ENCODE data around the gene GGACT. TPM values are rescaled to one million over a fixed set of nuclear protein-coding genes. Genes with fewer than 3 reads are reported as not detected.
A peak's percentile ranks its signal among the peaks of the same experiment; 100 is the strongest.
"Not testable (repeated sequence)": the region's sequence is repeated elsewhere in the genome, so short reads cannot be mapped to it uniquely, and the experiment has no call there.

The GGACT gene
- total and polyA plus RNA-seq, 4 experiments from 2014 or later, result 4.4 to 9.6 (median 7.2) TPM

GRCh38 chr13:100630555-100630954 is 42.0 kb upstream of the GGACT start:
- no peak overlapping the region for H3K27ac ChIP-seq (ENCODE audit: low read depth, low read length)
- no peaks in the 10 kb centered on the region for H3K27me3 ChIP-seq (ENCODE audit: insufficient read depth, low read length)
- no peaks in the 10 kb centered on the region for H3K4me1 ChIP-seq (ENCODE audit: insufficient read depth, low read length)
- H3K9me3 ChIP-seq (ENCODE audit: control insufficient read depth in 1 of 2, low read length in 2 of 2), result no peaks in the 10 kb centered on the region
- Mint-ChIP-seq H3K27me3 (no peaks in the 10 kb centered on the region), H3K9me3 (no peaks in the 10 kb centered on the region), H3K36me3 (peaks cover 75 to 76% of the 10 kb centered on the region in 2 donors), H3K4me1 (peaks cover 0 to 2% (median 0%) of the 10 kb centered on the region in 4 donors), H3K27ac (no peak overlapping the region), H3K4me3 (no peak overlapping the region)
- H3K4me3 ChIP-seq (ENCODE audit: low read length in 2 of 2), result no peak overlapping the region
- ChIA-PET CTCF (ENCODE audit: partially characterized antibody) (interaction anchor here (1.0 to 1.6 kb wide), 3 partner anchors 40 to 58 kb away, joined by 3 to 11 read pairs (median 3); no protein-coding TSS in a partner anchor), POLR2A (ENCODE audit: partially characterized antibody) (no interaction called here)
- no peak for DNase-seq
- peaks cover 12% of the 10 kb centered on the region for H3K36me3 ChIP-seq (ENCODE audit: insufficient read depth, low read length)
- intact Hi-C loops (cut with micrococcal nuclease), result no loop called here

- H3K9me3 ChIP-seq (ENCODE audit: control insufficient read depth in 1 of 2, low read length in 2 of 2), result no peaks in the 10 kb centered on the region
- peaks cover 65 to 81% of the 10 kb centered on the region in 2 donors for H3K36me3 Mint-ChIP-seq
- H3K4me1 Mint-ChIP-seq, result no peaks in the 10 kb centered on the region
- no peaks in the 10 kb centered on the region for H3K9me3 Mint-ChIP-seq
- intact Hi-C loops (cut with micrococcal nuclease), result no loop called here
- CTCF ChIA-PET (ENCODE audit: partially characterized antibody), result interaction anchor here (1.0 kb wide), 1 partner anchor 17 kb away, joined by 3 read pairs; no protein-coding TSS in a partner anchor
- H3K36me3 ChIP-seq (ENCODE audit: insufficient read depth, low read length), result peaks cover 6% of the 10 kb centered on the region
- H3K27ac ChIP-seq (ENCODE audit: low read depth, low read length), result no peak overlapping the region
- H3K27me3 Mint-ChIP-seq, result no peaks in the 10 kb centered on the region
- no peaks in the 10 kb centered on the region for H3K4me1 ChIP-seq (ENCODE audit: insufficient read depth, low read length)
- POLR2A ChIA-PET (ENCODE audit: partially characterized antibody), result interaction anchor here (0.6 kb wide), 1 partner anchor 1017 kb away, joined by 4 read pairs; no protein-coding TSS in a partner anchor
- no peak overlapping the region for H3K4me3 Mint-ChIP-seq
- no peak overlapping the region for H3K27ac Mint-ChIP-seq
- DNase-seq, result no peak
- H3K27me3 ChIP-seq (ENCODE audit: insufficient read depth, low read length), result no peaks in the 10 kb centered on the region
- H3K4me3 ChIP-seq (ENCODE audit: low read length in 2 of 2), result no peak overlapping the region
Observed at GRCh38 chr13:100627120-100627519, 38.5 kb upstream of the GGACT start.

- ChIA-PET POLR2A (ENCODE audit: partially characterized antibody) (no interaction called here), CTCF (ENCODE audit: partially characterized antibody) (interaction anchor here (1.6 kb wide), 1 partner anchor 37 kb away, joined by 8 read pairs; the partner anchor contains the start of gene GGACT)
- Histone ChIP-seq H3K9me3 (ENCODE audit: control insufficient read depth in 1 of 2, low read length in 2 of 2) (no peaks in the 10 kb centered on the region), H3K4me3 (ENCODE audit: low read length in 2 of 2) (no peak overlapping the region), H3K4me1 (ENCODE audit: insufficient read depth, low read length) (no peaks in the 10 kb centered on the region), H3K36me3 (ENCODE audit: insufficient read depth, low read length) (peaks cover 6% of the 10 kb centered on the region), H3K27ac (ENCODE audit: low read depth, low read length) (no peak overlapping the region), H3K27me3 (ENCODE audit: insufficient read depth, low read length) (no peaks in the 10 kb centered on the region)
- peaks cover 0 to 2% (median 0%) of the 10 kb centered on the region in 8 donors for H3K9me3 Mint-ChIP-seq
- no peak overlapping the region for H3K27ac Mint-ChIP-seq
- peaks cover 0 to under 1% (median 0%) of the 10 kb centered on the region in 4 donors for H3K4me1 Mint-ChIP-seq
- no peak for DNase-seq
- peaks cover 61 to 77% of the 10 kb centered on the region in 2 donors for H3K36me3 Mint-ChIP-seq
- H3K4me3 Mint-ChIP-seq, result no peak overlapping the region
- H3K27me3 Mint-ChIP-seq, result no peaks in the 10 kb centered on the region
- intact Hi-C loops (cut with micrococcal nuclease), result no loop called here
Observed at GRCh38 chr13:100625447-100625846, 36.9 kb upstream of the GGACT start.

GRCh38 chr13:100620792-100621191 is 32.2 kb upstream of the GGACT start:
- Mint-ChIP-seq H3K27ac (no peak overlapping the region), H3K4me1 (peaks cover 5 to 6% (median 5%) of the 10 kb centered on the region in 4 donors), H3K36me3 (peaks cover 26 to 37% of the 10 kb centered on the region in 2 donors), H3K27me3 (no peaks in the 10 kb centered on the region), H3K4me3 (no peak overlapping the region), H3K9me3 (peaks cover 0 to 2% (median 0%) of the 10 kb centered on the region in 8 donors)
- CTCF ChIA-PET (ENCODE audit: partially characterized antibody), result interaction anchor here (1.1 kb wide), 1 partner anchor 48 kb away, joined by 3 read pairs; no protein-coding TSS in a partner anchor
- Histone ChIP-seq H3K9me3 (ENCODE audit: control insufficient read depth in 1 of 2, low read length in 2 of 2) (no peaks in the 10 kb centered on the region), H3K36me3 (ENCODE audit: insufficient read depth, low read length) (no peaks in the 10 kb centered on the region), H3K27me3 (ENCODE audit: insufficient read depth, low read length) (no peaks in the 10 kb centered on the region), H3K27ac (ENCODE audit: low read depth, low read length) (no peak overlapping the region), H3K4me1 (ENCODE audit: insufficient read depth, low read length) (no peaks in the 10 kb centered on the region), H3K4me3 (ENCODE audit: low read length in 2 of 2) (no peak overlapping the region)
- POLR2A ChIA-PET (ENCODE audit: partially characterized antibody), result no interaction called here
- DNase-seq, result no peak
- intact Hi-C loops (cut with micrococcal nuclease), result no loop called here

- H3K36me3 ChIP-seq (ENCODE audit: insufficient read depth, low read length), result no peaks in the 10 kb centered on the region
- no peaks in the 10 kb centered on the region for H3K4me1 ChIP-seq (ENCODE audit: insufficient read depth, low read length)
- no peak overlapping the region for H3K4me3 ChIP-seq (ENCODE audit: low read length in 2 of 2)
- no peaks in the 10 kb centered on the region for H3K9me3 ChIP-seq (ENCODE audit: control insufficient read depth in 1 of 2, low read length in 2 of 2)
- no peak overlapping the region for H3K27ac ChIP-seq (ENCODE audit: low read depth, low read length)
- DNase-seq, result no peak
- H3K9me3 Mint-ChIP-seq, result peaks cover 0 to 2% (median 0%) of the 10 kb centered on the region in 8 donors
- no peaks in the 10 kb centered on the region for H3K27me3 Mint-ChIP-seq
- intact Hi-C loops (cut with micrococcal nuclease), result no loop called here
- H3K36me3 Mint-ChIP-seq, result peaks cover 18 to 28% of the 10 kb centered on the region in 2 donors
- H3K4me3 Mint-ChIP-seq, result peak overlapping the region in 1 of 8 donors; percentile 13
- no peaks in the 10 kb centered on the region for H3K27me3 ChIP-seq (ENCODE audit: insufficient read depth, low read length)
- H3K27ac Mint-ChIP-seq, result no peak overlapping the region
- CTCF ChIA-PET (ENCODE audit: partially characterized antibody), result interaction anchor here (1.1 kb wide), 1 partner anchor 47 kb away, joined by 3 read pairs; no protein-coding TSS in a partner anchor
- POLR2A ChIA-PET (ENCODE audit: partially characterized antibody), result no interaction called here
- peaks cover 5 to 6% (median 5%) of the 10 kb centered on the region in 4 donors for H3K4me1 Mint-ChIP-seq
Observed at GRCh38 chr13:100619940-100620339, 31.4 kb upstream of the GGACT start.

GRCh38 chr13:100618897-100619296 is 30.3 kb upstream of the GGACT start:
- H3K27me3 Mint-ChIP-seq; H3K36me3 ChIP-seq (ENCODE audit: insufficient read depth, low read length); H3K27ac ChIP-seq (ENCODE audit: low read depth, low read length); H3K4me3 Mint-ChIP-seq; H3K4me1 ChIP-seq (ENCODE audit: insufficient read depth, low read length); H3K27ac Mint-ChIP-seq; H3K9me3 Mint-ChIP-seq; H3K4me1 Mint-ChIP-seq; H3K4me3 ChIP-seq (ENCODE audit: low read length in 2 of 2); intact Hi-C loops (cut with micrococcal nuclease); CTCF ChIA-PET (ENCODE audit: partially characterized antibody); POLR2A ChIA-PET (ENCODE audit: partially characterized antibody); H3K9me3 ChIP-seq (ENCODE audit: control insufficient read depth in 1 of 2, low read length in 2 of 2); DNase-seq; H3K27me3 ChIP-seq (ENCODE audit: insufficient read depth, low read length): not testable (repeated sequence)
- peaks cover 12 to 21% of the 10 kb centered on the region in 2 donors for H3K36me3 Mint-ChIP-seq

GRCh38 chr13:100613031-100613430 is 24.4 kb upstream of the GGACT start:
- CTCF ChIA-PET (ENCODE audit: partially characterized antibody), result no interaction called here
- POLR2A ChIA-PET (ENCODE audit: partially characterized antibody), result no interaction called here
- DNase-seq, result no peak
- peaks cover 6 to 31% (median 8%) of the 10 kb centered on the region in 4 donors for H3K4me1 Mint-ChIP-seq
- H3K27me3 Mint-ChIP-seq, result no peaks in the 10 kb centered on the region
- H3K9me3 Mint-ChIP-seq, result peaks cover 0 to 2% (median 0%) of the 10 kb centered on the region in 8 donors
- peaks cover 15 to 16% of the 10 kb centered on the region in 2 donors for H3K36me3 Mint-ChIP-seq
- H3K27ac Mint-ChIP-seq, result peak overlapping the region in 3 of 7 donors; percentile 6 to 82 (median 50)
- Histone ChIP-seq H3K4me3 (ENCODE audit: low read length in 2 of 2) (no peak overlapping the region), H3K36me3 (ENCODE audit: insufficient read depth, low read length) (no peaks in the 10 kb centered on the region), H3K4me1 (ENCODE audit: insufficient read depth, low read length) (peaks cover 6% of the 10 kb centered on the region), H3K9me3 (ENCODE audit: control insufficient read depth in 1 of 2, low read length in 2 of 2) (no peaks in the 10 kb centered on the region), H3K27me3 (ENCODE audit: insufficient read depth, low read length) (no peaks in the 10 kb centered on the region), H3K27ac (ENCODE audit: low read depth, low read length) (no peak overlapping the region)
- no peak overlapping the region for H3K4me3 Mint-ChIP-seq
- intact Hi-C loops (cut with micrococcal nuclease), result no loop called here

All from CD4-positive, alpha-beta memory T cell (primary cell).